ENCODE data around the gene TOLLIP.
"Not testable (repeated sequence)": the region's sequence is repeated elsewhere in the genome, so short reads cannot be mapped to it uniquely, and the experiment has no call there.

Gene TOLLIP

DNA sequence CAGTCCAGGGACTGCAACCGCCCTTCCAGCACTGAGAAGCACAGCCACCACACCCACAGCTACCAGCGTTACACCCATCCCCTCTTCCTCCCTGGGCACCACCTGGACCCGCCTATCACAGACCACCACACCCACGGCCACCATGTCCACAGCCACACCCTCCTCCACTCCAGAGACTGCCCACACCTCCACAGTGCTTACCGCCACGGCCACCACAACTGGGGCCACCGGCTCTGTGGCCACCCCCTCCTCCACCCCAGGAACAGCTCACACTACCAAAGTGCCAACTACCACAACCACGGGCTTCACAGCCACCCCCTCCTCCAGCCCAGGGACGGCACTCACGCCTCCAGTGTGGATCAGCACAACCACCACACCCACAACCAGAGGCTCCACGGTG, 66.7 kb downstream of the TOLLIP start:
- DNase-seq: not testable (repeated sequence)

DNA sequence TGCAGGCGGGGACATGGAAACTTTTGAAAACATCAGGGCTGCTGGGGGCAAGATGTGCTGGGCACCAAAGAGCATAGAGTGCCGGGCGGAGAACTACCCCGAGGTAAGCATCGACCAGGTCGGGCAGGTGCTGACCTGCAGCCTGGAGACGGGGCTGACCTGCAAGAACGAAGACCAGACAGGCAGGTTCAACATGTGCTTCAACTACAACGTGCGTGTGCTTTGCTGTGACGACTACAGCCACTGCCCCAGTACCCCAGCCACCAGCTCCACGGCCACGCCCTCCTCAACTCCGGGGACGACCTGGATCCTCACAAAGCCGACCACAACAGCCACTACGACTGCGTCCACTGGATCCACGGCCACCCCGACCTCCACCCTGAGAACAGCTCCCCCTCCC, 67.1 kb downstream of the TOLLIP start:
- no peak for DNase-seq

DNA sequence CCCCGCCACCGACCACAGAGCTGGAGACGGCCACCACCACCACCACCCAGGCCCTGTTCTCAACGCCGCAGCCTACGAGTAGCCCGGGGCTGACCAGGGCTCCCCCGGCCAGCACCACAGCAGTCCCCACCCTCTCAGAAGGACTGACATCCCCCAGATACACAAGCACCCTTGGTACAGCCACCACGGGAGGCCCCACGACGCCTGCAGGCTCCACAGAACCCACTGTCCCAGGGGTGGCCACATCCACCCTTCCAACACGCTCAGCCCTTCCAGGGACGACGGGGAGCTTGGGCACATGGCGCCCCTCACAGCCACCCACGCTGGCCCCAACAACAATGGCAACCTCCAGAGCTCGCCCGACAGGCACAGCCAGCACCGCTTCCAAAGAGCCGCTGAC, 67.7 kb downstream of the TOLLIP start:
- no peak for DNase-seq

DNA sequence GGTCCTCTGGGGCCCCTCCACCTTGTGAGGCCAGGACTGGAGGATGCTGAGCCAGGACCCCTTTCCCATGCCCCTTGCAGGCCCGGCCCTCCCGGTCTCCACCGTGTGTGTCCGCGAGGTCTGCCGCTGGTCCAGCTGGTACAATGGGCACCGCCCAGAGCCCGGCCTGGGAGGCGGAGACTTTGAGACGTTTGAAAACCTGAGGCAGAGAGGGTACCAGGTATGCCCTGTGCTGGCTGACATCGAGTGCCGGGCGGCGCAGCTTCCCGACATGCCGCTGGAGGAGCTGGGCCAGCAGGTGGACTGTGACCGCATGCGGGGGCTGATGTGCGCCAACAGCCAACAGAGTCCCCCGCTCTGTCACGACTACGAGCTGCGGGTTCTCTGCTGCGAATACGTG, 68.7 kb downstream of the TOLLIP start:
- DNase-seq: no peak

DNA sequence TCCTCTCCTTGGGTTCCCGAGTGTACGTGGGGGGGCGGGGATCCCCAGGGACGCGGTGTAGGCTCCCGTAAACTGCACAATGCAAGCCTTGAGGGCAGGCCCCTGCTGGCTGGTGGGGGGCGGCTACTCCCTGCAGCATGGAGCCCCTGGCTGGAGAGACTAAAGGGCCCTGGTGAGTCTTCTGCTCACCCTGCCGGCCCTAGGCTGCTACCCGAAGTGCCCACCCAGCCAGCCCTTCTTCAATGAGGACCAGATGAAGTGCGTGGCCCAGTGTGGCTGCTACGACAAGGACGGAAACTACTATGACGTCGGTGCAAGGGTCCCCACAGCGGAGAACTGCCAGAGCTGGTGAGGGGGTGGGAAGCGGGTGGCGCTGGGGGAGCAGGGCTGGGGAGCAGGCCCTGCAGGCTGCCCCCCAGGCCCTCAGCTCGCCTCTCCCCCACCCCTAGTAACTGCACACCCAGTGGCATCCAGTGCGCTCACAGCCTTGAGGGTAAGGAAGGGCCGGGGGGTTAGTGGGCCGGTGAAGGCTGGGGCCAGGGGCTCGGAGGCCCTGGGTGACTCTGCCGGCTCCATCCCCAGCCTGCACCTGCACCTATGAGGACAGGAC, 69.7 kb downstream of the TOLLIP start:
- no peak for DNase-seq

DNA sequence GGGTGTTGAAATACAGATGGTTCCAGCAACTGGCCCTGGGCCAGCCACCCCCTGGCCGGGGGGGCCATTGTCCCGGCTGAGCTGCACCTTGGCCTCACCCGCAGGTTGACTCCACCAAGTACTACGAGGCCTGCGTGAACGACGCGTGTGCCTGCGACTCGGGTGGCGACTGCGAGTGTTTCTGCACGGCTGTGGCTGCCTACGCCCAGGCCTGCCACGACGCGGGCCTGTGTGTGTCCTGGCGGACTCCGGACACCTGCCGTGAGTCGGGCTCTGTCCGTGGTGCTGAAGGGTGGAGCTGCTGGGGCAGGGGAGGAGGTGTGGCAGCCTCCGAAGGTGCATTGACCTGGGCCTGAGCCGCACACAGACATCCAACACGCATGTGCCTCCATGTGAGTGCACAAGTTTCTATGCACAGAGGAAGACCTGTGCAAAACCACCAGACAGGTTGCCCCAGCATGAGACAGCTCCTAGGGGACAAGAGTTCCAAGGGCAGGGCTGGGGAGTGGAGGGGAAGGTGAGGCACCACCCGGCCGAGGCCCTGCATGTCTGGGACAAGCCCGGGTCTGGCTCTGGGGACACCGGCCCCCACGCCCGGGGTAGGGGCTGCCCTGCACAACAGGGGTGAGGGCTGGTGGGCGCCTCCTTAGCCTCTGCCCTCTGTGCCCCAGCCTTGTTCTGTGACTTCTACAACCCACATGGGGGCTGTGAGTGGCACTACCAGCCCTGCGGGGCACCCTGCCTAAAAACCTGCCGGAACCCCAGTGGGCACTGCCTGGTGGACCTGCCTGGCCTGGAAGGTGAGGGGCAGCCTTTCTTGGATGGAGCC, 70.5 kb downstream of the TOLLIP start:
- DNase-seq: no peak

DNA sequence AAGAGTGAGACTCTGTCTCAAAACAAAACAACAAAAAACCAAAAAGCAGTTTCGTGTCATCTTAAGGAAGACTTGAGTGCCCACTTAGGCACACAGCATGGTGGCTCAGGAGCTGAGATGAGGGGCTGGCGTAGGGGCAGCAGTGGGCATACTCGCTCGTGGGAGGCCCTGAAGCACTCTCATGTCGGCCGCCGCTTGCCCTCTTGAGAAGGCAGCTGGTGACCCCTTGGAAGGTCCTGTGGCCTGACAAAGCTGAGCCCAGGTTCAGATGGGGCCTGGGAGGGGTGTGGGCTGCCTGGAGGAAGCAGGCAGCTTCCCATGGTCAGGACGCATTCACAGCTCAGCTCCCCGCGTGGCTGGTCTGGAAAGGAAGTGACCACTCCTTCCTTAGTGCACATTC, 71.6 kb downstream of the TOLLIP start:
- DNase-seq: no peak

DNA sequence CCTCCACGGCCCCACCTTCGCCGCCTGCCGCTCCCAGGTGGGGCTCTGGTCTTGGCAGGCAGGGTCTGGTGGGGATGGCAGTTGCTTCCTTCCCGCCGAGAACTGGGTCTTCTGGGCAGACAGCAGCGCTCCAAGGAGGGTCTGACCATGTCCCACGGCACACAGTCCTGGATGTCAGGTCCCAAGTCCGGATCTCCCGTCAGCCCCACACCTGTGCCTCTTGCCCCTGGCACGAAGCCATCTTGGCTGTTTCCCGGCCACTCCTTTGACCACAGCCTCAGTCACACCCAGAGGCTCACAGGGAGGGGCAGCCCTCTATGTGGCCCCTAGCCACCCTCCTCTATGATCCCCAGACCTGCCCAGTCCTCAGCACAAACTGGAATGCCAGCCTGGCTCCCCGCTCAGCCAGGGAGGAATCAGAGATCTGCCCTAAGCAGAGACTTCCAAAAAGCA, 72.3 kb downstream of the TOLLIP start:
- DNase-seq: no peak

DNA sequence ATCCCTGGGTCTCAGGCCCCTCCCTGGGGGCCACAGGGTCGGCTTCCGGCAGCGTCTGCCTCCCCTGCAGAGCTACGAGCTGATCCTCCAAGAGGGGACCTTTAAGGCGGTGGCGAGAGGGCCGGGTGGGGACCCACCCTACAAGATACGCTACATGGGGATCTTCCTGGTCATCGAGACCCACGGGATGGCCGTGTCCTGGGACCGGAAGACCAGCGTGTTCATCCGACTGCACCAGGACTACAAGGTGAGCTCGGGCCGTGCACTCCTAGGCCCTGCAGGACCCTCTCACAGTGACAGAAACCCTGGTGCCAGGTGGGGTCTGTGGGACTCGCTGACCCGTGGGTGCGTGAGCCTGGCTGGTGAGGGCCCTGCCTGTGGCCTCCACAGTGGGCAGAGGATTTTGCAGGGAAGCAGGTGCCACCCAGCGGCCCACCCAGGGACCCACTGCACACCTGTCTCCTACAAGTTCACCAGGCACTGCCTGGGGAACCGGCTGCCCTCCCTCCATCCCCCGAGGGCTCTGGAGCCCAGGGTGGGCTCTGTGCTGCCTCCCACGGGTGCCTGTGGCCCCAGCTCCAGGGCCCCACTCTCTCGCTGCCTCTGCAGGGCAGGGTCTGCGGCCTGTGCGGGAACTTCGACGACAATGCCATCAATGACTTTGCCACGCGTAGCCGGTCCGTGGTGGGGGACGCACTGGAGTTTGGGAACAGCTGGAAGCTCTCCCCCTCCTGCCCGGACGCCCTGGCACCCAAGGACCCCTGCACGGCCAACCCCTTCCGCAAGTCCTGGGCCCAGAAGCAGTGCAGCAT, 72.9 kb downstream of the TOLLIP start:
- DNase-seq: no peak

DNA sequence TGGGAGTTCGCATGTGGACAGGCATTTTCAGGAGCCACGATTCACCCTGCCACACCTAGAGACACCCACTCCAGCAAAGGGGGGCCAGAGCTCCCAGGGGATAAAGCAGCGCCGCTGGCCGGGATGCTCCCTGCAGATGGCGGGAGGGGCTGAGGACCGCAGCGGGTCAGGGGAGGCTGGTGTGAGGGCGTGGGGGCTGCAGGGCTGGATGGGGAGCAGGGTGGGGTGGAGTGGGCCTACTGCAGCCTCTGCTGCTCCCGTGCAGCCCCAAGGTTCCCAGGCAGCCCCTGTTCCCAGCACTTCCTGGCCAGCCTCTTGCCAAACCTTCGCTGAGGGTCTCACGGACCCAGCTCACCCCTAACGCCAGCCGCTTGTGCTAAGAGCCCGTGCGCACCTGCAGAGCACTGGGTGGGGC, 73.5 kb downstream of the TOLLIP start:
- no peak for DNase-seq

DNA sequence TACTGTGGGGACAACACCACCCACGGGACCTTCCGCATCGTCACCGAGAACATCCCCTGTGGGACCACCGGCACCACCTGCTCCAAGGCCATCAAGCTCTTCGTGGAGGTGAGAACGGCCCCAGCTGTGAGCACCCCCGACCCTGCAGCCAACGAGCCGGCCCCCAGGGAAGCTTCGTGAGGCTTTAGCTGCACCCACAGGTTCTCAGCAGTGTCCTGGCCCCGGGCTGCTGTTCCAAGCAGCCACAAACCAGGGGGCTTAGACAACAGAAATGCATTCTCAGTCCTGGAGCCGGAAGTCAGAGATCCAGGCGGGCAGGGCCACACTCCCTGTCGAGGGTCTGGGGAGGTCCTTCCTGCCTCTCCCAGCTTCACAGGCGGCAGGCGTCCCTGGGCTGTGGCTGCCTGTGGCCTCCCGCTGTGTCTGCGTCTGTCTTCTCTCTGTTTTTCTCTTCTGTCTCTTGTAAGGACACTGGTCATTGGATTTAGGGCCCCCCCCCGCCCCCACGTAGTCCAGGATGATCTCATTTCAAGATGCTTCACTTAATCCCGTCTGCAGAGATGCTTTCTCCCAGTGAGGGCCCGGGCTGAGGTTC, 74.0 kb downstream of the TOLLIP start:
- no peak for DNase-seq

DNA sequence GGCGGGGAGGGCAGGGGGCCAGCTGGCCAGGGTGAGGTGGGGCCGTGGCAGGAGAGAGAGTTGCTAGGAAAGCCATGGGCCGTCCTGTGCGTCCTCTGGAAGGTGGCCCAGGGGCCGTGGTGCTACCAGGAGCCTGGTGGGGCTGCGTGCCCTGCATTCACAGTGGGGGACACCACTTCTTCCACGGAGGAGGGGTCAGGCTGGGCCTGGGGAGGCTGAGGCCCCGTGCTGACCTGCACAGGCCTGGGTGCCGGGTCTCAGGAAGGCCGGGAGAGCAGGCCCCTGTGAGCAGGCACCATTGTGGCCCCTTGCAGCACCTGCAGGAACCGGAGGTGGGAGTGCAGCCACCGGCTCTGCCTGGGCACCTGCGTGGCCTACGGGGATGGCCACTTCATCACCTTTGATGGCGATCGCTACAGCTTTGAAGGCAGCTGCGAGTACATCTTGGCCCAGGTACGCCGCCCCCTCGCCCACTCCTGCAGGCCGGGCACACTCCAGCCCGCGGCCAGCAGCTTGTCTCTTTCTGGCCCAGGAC, 74.6 kb downstream of the TOLLIP start:
- DNase-seq: no peak

DNA sequence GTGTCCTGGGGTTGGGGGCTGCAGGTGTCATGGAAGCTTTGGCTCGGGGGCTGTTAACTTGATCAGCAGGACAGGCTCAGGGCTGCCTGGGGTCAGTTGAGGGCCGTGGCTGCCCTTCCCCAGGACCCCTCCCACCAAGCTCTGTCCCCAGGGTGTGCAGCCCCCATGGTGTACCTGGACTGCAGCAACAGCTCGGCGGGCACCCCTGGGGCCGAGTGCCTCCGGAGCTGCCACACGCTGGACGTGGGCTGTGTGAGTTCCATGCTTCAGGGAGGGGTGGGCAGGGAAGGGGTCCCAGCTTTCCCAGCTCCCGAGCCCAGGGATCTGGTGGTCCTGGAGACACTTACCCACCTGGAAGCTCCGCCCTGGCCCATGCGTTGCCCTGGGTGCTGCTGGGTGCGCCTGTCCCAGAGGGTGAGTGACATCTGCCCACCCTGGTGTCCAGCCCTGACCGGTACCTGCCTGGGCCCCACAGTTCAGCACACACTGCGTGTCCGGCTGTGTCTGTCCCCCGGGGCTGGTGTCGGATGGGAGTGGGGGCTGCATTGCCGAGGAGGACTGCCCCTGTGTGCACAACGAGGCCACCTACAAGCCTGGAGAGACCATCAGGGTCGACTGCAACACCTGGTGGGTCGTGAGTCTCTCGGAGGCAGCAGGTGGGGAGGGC, 75.2 kb downstream of the TOLLIP start:
- no peak for DNase-seq

DNA sequence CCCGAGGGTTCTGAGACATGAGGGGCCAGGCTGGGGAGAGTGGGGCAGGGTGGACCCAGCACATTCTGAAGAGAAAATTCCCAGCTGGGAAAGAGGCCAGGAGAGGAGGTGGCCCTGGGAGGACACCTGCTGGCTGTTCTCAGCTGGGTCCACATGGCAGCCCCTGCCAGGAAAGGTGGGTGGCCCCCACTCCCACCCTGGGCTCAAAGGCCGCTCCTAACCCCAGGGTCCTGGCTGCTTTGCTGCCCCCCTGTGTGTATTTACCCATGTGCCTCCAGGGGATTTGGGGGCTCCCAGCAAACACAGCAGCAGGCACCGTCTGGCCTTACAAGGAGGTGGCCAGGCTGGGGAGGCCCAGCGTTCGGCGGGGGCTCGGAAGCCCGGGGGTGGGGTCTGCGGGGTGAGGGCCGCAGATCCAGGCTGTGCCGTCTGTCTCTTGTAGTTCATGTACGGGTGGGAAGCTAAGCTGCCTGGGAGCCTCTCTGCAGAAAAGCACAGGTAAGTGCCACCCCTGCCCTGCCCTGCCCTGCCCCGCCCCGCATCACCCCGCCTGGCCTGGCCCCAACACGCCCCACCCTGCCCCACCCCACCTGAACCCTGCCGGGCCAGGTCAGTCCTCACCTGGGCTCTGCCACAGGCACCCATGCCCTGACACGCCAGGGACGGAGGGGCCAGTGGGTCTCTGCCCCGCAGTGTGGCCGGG, 75.9 kb downstream of the TOLLIP start:
- DNase-seq: no peak

DNA sequence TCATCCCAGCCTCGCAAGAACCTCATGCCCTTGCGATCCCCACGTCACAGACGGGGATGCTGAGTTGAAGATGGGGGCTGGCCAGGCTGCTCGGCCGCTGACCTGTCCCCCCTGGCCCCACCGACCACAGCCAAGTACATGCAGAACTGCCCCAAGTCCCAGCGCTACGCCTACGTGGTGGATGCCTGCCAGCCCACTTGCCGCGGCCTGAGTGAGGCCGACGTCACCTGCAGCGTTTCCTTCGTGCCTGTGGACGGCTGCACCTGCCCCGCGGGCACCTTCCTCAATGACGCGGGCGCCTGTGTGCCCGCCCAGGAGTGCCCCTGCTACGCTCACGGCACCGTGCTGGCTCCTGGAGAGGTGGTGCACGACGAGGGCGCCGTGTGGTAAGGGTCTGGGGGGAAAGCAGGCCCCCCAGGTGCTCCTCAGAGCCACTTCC, 76.5 kb downstream of the TOLLIP start:
- no peak for DNase-seq

DNA sequence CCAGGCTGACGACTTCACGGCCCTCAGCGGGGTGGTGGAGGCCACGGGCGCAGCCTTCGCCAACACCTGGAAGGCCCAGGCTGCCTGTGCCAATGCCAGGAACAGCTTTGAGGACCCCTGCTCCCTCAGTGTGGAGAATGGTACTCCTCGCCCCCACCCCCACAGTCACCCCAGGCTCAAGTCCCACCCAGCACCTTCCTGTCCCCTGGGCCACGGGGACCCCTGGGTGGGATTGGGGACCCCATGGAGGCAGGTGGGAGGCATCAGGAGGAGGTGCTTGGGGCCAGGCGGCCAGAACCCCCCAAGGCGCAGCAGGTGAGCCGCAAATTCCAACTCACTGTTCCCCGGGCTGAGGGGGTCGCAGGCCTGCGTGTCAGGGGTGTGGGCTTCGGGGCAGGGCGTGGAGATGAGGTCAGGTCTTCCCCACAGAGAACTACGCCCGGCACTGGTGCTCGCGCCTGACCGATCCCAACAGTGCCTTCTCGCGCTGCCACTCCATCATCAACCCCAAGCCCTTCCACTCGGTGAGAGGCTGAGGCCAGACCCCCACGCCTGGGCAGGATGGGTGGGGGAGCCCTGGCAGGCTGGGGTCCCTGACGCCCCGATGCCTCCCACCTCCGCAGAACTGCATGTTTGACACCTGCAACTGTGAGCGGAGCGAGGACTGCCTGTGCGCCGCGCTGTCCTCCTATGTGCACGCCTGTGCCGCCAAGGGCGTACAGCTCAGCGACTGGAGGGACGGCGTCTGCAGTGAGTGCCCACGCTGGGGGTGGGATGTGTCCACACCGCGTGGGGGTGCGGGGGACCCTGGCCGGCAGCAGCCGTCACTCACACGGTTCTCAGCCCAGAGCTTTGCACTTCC, 77.2 kb downstream of the TOLLIP start:
- no peak for DNase-seq

DNA sequence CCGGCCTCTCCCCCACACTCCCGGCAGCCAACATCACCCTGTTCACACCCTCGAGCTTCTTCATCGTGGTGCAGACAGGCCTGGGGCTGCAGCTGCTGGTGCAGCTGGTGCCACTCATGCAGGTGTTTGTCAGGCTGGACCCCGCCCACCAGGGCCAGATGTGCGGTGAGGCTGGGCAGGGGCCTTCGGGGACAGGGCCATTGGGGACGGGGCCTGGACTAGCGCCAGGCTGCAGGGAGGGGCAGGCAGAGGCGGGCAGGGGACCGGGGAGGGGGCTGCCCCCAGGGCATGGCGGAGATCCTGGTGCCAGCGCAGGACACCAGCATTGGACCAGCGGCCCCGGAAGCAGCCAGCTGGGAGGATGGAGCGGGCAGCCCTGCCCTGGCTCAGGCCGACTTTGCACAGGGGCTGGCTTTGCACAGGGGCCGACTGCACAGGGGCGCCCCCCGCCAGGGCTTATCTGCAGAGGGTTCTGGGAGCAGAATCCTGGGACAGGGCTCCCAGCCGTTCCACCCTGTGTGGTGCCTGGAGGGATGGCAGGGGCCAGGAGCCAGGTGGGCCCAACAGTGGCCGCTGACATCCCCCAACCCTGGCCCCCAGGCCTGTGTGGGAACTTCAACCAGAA, 77.9 kb downstream of the TOLLIP start:
- DNase-seq: no peak

DNA sequence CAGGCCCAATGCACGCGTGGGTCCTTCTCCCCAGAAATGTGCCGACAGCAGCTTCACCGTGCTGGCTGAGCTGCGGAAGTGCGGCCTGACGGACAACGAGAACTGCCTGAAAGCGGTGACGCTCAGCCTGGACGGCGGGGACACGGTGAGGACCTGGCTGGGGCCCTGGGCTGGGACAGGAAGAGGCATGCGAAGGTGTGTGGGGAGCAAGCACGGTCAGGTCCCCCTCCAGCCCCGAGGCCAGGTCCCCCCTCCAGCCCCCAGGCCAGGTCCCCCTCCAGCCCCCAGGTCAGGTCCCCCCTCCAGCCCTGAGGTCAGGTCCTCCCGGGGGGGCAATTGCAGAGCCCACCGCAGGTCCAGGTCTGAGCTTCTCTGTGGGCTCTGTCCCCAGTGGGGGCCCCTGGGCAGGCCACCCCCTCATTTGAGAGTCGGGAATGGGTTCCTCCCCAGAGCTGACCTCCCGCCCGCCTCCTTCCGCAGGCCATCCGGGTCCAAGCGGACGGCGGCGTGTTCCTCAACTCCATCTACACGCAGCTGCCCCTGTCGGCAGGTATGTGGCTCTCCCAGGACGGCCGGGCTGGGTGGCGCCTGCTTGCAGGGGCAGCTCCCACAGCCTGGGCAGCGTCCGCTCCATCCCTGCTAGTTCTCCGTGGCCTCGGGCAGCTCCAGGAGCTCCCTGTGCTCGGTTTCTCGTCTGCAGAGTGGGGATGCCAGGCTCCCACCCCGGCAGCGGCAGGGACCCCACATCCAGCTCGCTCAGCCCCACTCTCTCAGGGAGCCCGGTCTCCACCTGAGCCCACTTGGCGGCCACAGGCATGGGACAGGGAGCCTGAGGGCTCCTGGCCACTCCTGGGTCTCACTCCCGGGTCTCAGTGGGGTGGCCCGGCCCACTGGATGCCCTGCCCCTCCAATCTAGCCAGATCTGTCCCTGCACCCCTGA, 78.7 kb downstream of the TOLLIP start:
- DNase-seq: no peak

DNA sequence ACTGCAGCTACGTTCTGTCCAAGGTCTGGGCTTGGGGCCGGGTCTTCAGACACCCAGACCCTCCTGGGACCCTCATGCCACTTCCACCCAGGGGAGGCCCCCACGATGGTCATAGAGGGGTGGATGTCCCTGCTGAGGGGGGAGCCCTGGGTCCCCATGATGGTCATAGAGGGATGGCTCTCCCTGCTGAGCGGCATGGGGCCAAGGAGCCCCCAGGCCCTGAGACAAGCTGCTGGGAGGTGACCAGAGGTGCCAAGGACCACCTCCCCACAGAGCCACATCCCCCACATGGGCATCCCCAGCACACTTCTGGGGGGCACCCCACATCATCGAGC, 79.3 kb downstream of the TOLLIP start:
- no peak for DNase-seq

Measured in NCI-H187 treated with DMSO at 0.1 percent for 48 hours (cell line).